Keratinocyte (primary cell): Measurements from ENCODE around the gene CCDC122. TPM values are rescaled to one million over a fixed set of nuclear protein-coding genes. Genes with fewer than 3 reads are reported as not detected.

ENCODE experiments used
- DNase-seq: peaks from one replicate; pipeline ENCODE4 v3.0.0-alpha.2; 2011; ENCODE audit warnings: low read depth, missing footprints, low spot score
- FAIRE-seq: peaks from 2 replicates; lab custom pipeline; 2011; peaks lifted over from hg19 to GRCh38; lab: Jason Lieb, UNC
- H2AFZ ChIP-seq: 2 replicates; pipeline ENCODE4 v1.6.0; 2012; ENCODE audit warnings: low read length, control low read depth, inconsistent platforms; ENCODE audit not compliant: control insufficient read depth
- H3K27ac ChIP-seq: 2 replicates; pipeline ENCODE4 v1.5.1; 2011; ENCODE audit warnings: low read length; ENCODE audit not compliant: control insufficient read depth, insufficient read depth
- H3K27me3 ChIP-seq: 3 replicates; pipeline ENCODE4 v1.6.0; 2011; ENCODE audit warnings: low read length; ENCODE audit not compliant: control insufficient read depth, insufficient read depth; ENCODE audit errors: extremely low read depth
- H3K36me3 ChIP-seq, 2 experiments: 2 replicates in 1 of 2; 3 replicates in 1 of 2; pipeline ENCODE4 v1.5.1; 2011; ENCODE audit warnings: low read length in 2 of 2, mild to moderate bottlenecking in 1 of 2; ENCODE audit not compliant: control insufficient read depth in 2 of 2, insufficient read depth in 2 of 2; ENCODE audit errors: extremely low read depth in 1 of 2
- H3K4me1 ChIP-seq: 3 replicates; pipeline ENCODE4 v1.5.1; 2011; ENCODE audit warnings: low read length; ENCODE audit not compliant: control insufficient read depth, insufficient read depth; ENCODE audit errors: extremely low read depth
- H3K4me2 ChIP-seq: 3 replicates; pipeline ENCODE4 v1.6.0; 2011; ENCODE audit warnings: low read depth, low read length; ENCODE audit not compliant: control insufficient read depth, insufficient read depth; ENCODE audit errors: extremely low read depth
- H3K4me3 ChIP-seq, 3 experiments: fragments of 200-600 bp in 1 of 3; sonication (generic) in 1 of 3; 2 replicates in 2 of 3; 3 replicates in 1 of 3; pipeline ENCODE4 v1.5.1; 2011 to 2016; ENCODE audit warnings: low read length in 3 of 3, mild to moderate bottlenecking in 3 of 3, control low read depth in 2 of 3, inconsistent platforms in 1 of 3, low read depth in 1 of 3, mixed read lengths in 1 of 3, mixed run types in 1 of 3, moderate library complexity in 1 of 3; ENCODE audit not compliant: control insufficient read depth in 2 of 3, insufficient read depth in 2 of 3; ENCODE audit errors: extremely low read depth in 1 of 3
- H3K79me2 ChIP-seq: 2 replicates; pipeline ENCODE4 v1.6.0; 2012; ENCODE audit warnings: low read length; ENCODE audit not compliant: control insufficient read depth, insufficient read depth
- H3K9ac ChIP-seq: 3 replicates; pipeline ENCODE4 v1.6.0; 2011; ENCODE audit warnings: low read length; ENCODE audit not compliant: control insufficient read depth, insufficient read depth; ENCODE audit errors: extremely low read depth
- H3K9me1 ChIP-seq: 3 replicates; pipeline ENCODE4 v1.6.0; 2011; ENCODE audit warnings: low read length; ENCODE audit not compliant: control insufficient read depth, insufficient read depth; ENCODE audit errors: extremely low read depth
- H3K9me3 ChIP-seq: 2 replicates; pipeline ENCODE4 v1.5.1; 2012; ENCODE audit warnings: low read depth, low read length; ENCODE audit not compliant: control insufficient read depth
- H4K20me1 ChIP-seq: 3 replicates; pipeline ENCODE4 v1.6.0; 2011; ENCODE audit warnings: low read length; ENCODE audit not compliant: control insufficient read depth, insufficient read depth; ENCODE audit errors: extremely low read depth
- EZH2 ChIP-seq: IDR thresholded peaks from one replicate; pipeline ENCODE4 v1.6.1; 2012; ENCODE audit warnings: inconsistent platforms, mild to moderate bottlenecking, low read length, moderate library complexity
- dilution Hi-C: fragments of 300-500 bp; cut with MboI; formaldehyde crosslinking; loops from one replicate; pipeline ENCODE4 v1.7.0; 2020; ENCODE audit warnings: low sequenced_read_pairs; ENCODE audit not compliant: extremely low pct_ligation_motif_present
- polyA plus RNA-seq, 5 experiments: library from polyadenylated mRNA; depleted of rRNA in 3 of 5; stranded (reverse) in 3 of 5; stranded (forward) in 1 of 5; unstranded in 1 of 5; fragments of >200 nt; gene quantifications; 1 replicate in 1 of 5; 2 replicates in 3 of 5; 3 replicates in 1 of 5; pipeline versions ENCODE4 v1.2.1 to v1.2.3, GENCODE V29; 2011 to 2012; ENCODE audit warnings: missing spikeins in 2 of 5, low read depth in 1 of 5, low replicate concordance in 1 of 5
- TF ChIP-seq, protein P1 (sequence below), 3 experiments: IDR thresholded peaks in 1 of 3; conservative IDR thresholded peaks in 1 of 3; optimal IDR thresholded peaks in 1 of 3; 2 replicates in 2 of 3; 3 replicates in 1 of 3; pipeline versions ENCODE3 to v1.5.1; 2011; ENCODE audit warnings: low read length in 3 of 3, mild to moderate bottlenecking in 3 of 3, moderate library complexity in 2 of 3, control low read depth in 1 of 3, inconsistent platforms in 1 of 3; ENCODE audit not compliant: insufficient read depth in 2 of 3; ENCODE audit errors: extremely low read depth in 1 of 3

CCDC122 gene
- polyA plus RNA-seq, 1 donor (not counting 4 experiments of a cell fraction or from before 2014, with no cell fraction given) = 1.5 TPM

DNA sequence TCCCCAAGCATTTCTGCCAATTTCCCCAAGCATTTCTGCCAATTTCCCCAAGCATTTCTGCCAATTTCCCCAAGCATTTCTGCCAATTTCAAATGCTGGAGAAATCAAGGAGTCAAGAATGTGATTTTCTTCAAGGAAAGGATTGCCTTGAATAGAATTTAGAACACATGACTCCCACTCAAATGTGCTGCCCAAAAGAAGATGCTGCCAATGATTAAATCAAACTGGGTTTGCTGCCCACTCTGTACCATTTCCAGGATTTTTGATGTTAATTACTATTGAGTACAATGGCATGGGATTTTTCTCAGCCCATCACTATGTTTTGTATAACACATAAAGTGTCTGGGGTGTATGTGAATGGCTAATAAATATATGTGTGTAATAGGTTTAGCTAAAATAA, 70.9 kb downstream of the CCDC122 start:
- Histone ChIP-seq H3K79me2 (no peaks in the 10 kb centered on the region), H3K27ac (no peak overlapping the region), H4K20me1 (no peaks in the 10 kb centered on the region), H3K4me1 (peaks cover 8% of the 10 kb centered on the region), H3K27me3 (no peaks in the 10 kb centered on the region), H3K9ac (no peak overlapping the region), H2AFZ (no peak overlapping the region), H3K4me2 (no peak overlapping the region), H3K9me1 (no peaks in the 10 kb centered on the region), H3K36me3 (no peaks in the 10 kb centered on the region), H3K9me3 (no peaks in the 10 kb centered on the region), H3K4me3 (no peak overlapping the region)
- DNase-seq (no peak), FAIRE-seq (no peak)
- dilution Hi-C loops = no loop called here
- TF ChIP-seq EZH2 = no peak
- TF ChIP-seq, protein P1, sequence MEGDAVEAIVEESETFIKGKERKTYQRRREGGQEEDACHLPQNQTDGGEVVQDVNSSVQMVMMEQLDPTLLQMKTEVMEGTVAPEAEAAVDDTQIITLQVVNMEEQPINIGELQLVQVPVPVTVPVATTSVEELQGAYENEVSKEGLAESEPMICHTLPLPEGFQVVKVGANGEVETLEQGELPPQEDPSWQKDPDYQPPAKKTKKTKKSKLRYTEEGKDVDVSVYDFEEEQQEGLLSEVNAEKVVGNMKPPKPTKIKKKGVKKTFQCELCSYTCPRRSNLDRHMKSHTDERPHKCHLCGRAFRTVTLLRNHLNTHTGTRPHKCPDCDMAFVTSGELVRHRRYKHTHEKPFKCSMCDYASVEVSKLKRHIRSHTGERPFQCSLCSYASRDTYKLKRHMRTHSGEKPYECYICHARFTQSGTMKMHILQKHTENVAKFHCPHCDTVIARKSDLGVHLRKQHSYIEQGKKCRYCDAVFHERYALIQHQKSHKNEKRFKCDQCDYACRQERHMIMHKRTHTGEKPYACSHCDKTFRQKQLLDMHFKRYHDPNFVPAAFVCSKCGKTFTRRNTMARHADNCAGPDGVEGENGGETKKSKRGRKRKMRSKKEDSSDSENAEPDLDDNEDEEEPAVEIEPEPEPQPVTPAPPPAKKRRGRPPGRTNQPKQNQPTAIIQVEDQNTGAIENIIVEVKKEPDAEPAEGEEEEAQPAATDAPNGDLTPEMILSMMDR (optimal IDR thresholded peaks at IDR 0.05 in 1 of 3, IDR thresholded peaks at IDR 0.05 in 1 of 3, conservative IDR thresholded peaks at IDR 0.05 in 1 of 3; ENCODE audit: extremely low read depth in 1 of 3, insufficient read depth in 2 of 3, low read length in 3 of 3) = no peak

DNA sequence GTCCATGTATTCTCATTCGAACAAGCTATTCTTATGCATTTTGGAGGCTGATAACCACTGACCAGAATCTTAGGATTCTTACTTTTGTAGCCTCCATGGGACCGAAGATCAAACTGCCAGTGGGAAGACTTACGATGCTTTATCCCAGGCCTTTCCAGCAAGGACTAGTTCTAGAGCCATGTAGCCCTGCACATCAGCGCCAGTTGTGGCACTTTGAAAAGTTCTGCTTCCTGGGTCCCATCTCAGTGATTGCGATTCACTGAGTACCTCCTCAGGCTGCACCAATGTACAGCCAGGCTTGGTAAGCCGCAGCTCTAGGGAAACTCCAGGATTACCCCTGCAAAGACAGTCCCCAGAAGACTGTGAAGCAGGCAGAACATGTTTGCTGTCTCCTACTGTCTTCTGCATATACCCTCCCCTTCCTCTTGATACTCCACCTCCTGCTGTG, 73.8 kb downstream of the CCDC122 start:
- no peaks in the 10 kb centered on the region for H3K27me3 ChIP-seq
- no peak overlapping the region for H3K4me3 ChIP-seq
- peaks cover 16% of the 10 kb centered on the region for H3K4me1 ChIP-seq
- H3K9me1 ChIP-seq = no peaks in the 10 kb centered on the region
- TF ChIP-seq, protein P1 (optimal IDR thresholded peaks at IDR 0.05 in 1 of 3, IDR thresholded peaks at IDR 0.05 in 1 of 3, conservative IDR thresholded peaks at IDR 0.05 in 1 of 3; ENCODE audit: extremely low read depth in 1 of 3, insufficient read depth in 2 of 3, low read length in 3 of 3) = no peak
- TF ChIP-seq EZH2 = no peak
- no peaks in the 10 kb centered on the region for H3K9me3 ChIP-seq
- DNase-seq (no peak), FAIRE-seq (peak; percentile 20)
- H3K4me2 ChIP-seq = no peak overlapping the region
- no peak overlapping the region for H2AFZ ChIP-seq
- H3K27ac ChIP-seq = peak overlapping the region; percentile 60
- peak overlapping the region; percentile 37 for H3K9ac ChIP-seq
- no peaks in the 10 kb centered on the region for H3K79me2 ChIP-seq
- dilution Hi-C loops = no loop called here
- H3K36me3 ChIP-seq = no peaks in the 10 kb centered on the region
- no peaks in the 10 kb centered on the region for H4K20me1 ChIP-seq
